A549 (cell line): ENCODE measurements around the gene LHFPL2. TPM values are rescaled to one million over a fixed set of nuclear protein-coding genes. Genes with fewer than 3 reads are reported as not detected.

Experiments used
- ATAC-seq, 2 experiments: fragments of 200-7000 bp in 1 of 2; fragments of >200 bp in 1 of 2; cut with Nextera tagmentation in 1 of 2; cut with Tn5 transposase in 1 of 2; 3 replicates each; pipeline versions ENCODE4 v1.8.0 to v1.9.1; 2018 to 2020; ENCODE audit warnings: mild to moderate bottlenecking in 1 of 2, moderate library complexity in 1 of 2
- CTCF ChIA-PET: fragments of 300-600 bp; sonication (Branson Sonifier 250); formaldehyde crosslinking; extraction: SDS; loops from one replicate; lab custom pipeline; 2021; ENCODE audit warnings: antibody characterized with exemption, inconsistent platforms; lab: Yijun Ruan, JAX
- POLR2A ChIA-PET: fragments of 350-600 bp; formaldehyde crosslinking; extraction: SDS; loops from one replicate; lab custom pipeline; 2021; ENCODE audit warnings: antibody characterized with exemption, inconsistent platforms; lab: Yijun Ruan, JAX
- DNase-seq, 2 experiments: peaks; one replicate each; pipeline versions ENCODE4 v3.0.0 to v3.0.0-alpha.2; 2011 to 2016; ENCODE audit warnings: low read depth in 1 of 2, low spot score in 1 of 2
- FAIRE-seq: peaks from 2 replicates; lab custom pipeline; 2011; peaks lifted over from hg19 to GRCh38; lab: Jason Lieb, UNC
- H3K27ac ChIP-seq, 2 experiments: fragments of >200 bp; sonication (Bioruptor Twin); formaldehyde crosslinking; 3 replicates each; pipeline ENCODE4 v1.5.1; 2016 to 2017
- H3K4me1 ChIP-seq: fragments of >200 bp; sonication (Bioruptor Twin); formaldehyde crosslinking; 3 replicates; pipeline ENCODE4 v1.6.1; 2016
- H3K4me2 ChIP-seq: fragments of >200 bp; sonication (Bioruptor Twin); formaldehyde crosslinking; 3 replicates; pipeline ENCODE4 v1.6.1; 2016
- H3K4me3 ChIP-seq: fragments of >200 bp; sonication (Bioruptor Twin); formaldehyde crosslinking; 3 replicates; pipeline ENCODE4 v1.5.1; 2016
- H3K9me3 ChIP-seq: fragments of >200 bp; sonication (Bioruptor Twin); formaldehyde crosslinking; 3 replicates; pipeline ENCODE4 v1.6.1; 2016
- ATOH8 ChIP-seq: fragments of 250-450 bp; sonication (Bioruptor Pico); IDR thresholded peaks from 2 replicates; pipeline ENCODE4 v1.5.0; 2020; ENCODE audit warnings: low read depth, mild to moderate bottlenecking, moderate library complexity
- CBX8 ChIP-seq: fragments of 200-600 bp; sonication (generic); IDR thresholded peaks from 2 replicates; pipeline ENCODE4 v1.6.1; 2016
- CEBPB ChIP-seq, 2 experiments: fragments of >200 bp in 1 of 2; sonication (Bioruptor Twin) in 1 of 2; formaldehyde crosslinking in 1 of 2; IDR thresholded peaks; 2 replicates each; pipeline ENCODE4 v1.6.1; 2012 to 2016
- E2F6 ChIP-seq: IDR thresholded peaks from 2 replicates; pipeline ENCODE4 v1.6.1; 2012; ENCODE audit warnings: low read depth, borderline replicate concordance
- EHF ChIP-seq: fragments of 250-450 bp; sonication (Bioruptor Pico); IDR thresholded peaks from 2 replicates; pipeline ENCODE4 v1.5.0; 2020; ENCODE audit warnings: mild to moderate bottlenecking
- EP300 ChIP-seq, 2 experiments: fragments of >200 bp; sonication (Bioruptor Twin); formaldehyde crosslinking; IDR thresholded peaks; 2 replicates in 1 of 2; 3 replicates in 1 of 2; pipeline ENCODE4 v1.6.1; 2016 to 2017
- FOSL2 ChIP-seq, 2 experiments: fragments of 450-650 bp in 1 of 2; fragments of >200 bp in 1 of 2; sonication (Bioruptor Twin) in 1 of 2; formaldehyde crosslinking; IDR thresholded peaks; 2 replicates each; pipeline versions ENCODE4 v1.5.0 to v1.6.1; 2016 to 2020; ENCODE audit warnings: mild to moderate bottlenecking in 1 of 2, moderate library complexity in 1 of 2
- HES2 ChIP-seq: fragments of >200 bp; sonication (Bioruptor Twin); formaldehyde crosslinking; IDR thresholded peaks from 2 replicates; pipeline ENCODE4 v1.6.1; 2016
- HMGXB4 ChIP-seq: fragments of 250-450 bp; sonication (Bioruptor Pico); IDR thresholded peaks from 2 replicates; pipeline ENCODE4 v1.5.0; 2021; ENCODE audit warnings: mild to moderate bottlenecking, moderate library complexity, borderline replicate concordance
- HOXA7 ChIP-seq: fragments of 250-450 bp; sonication (Bioruptor Pico); IDR thresholded peaks from 2 replicates; pipeline ENCODE4 v1.5.0; 2020; ENCODE audit warnings: mild to moderate bottlenecking, moderate library complexity
- HOXB13 ChIP-seq: fragments of 250-450 bp; sonication (Bioruptor Pico); IDR thresholded peaks from 2 replicates; pipeline ENCODE4 v1.5.0; 2020; ENCODE audit warnings: low read depth, mild to moderate bottlenecking, moderate library complexity
- HOXB5 ChIP-seq: fragments of 250-450 bp; sonication (Bioruptor Pico); IDR thresholded peaks from 2 replicates; pipeline ENCODE4 v1.5.0; 2020; ENCODE audit warnings: mild to moderate bottlenecking, moderate library complexity
- JUN ChIP-seq, 2 experiments: fragments of >200 bp; sonication (Bioruptor Twin); formaldehyde crosslinking; IDR thresholded peaks; 2 replicates in 1 of 2; 3 replicates in 1 of 2; pipeline ENCODE4 v1.6.1; 2016 to 2017
- JUNB ChIP-seq: fragments of >200 bp; sonication (Bioruptor Twin); formaldehyde crosslinking; IDR thresholded peaks from 2 replicates; pipeline ENCODE4 v1.6.1; 2016
- MAFK ChIP-seq: fragments of 450-650 bp; IDR thresholded peaks from 2 replicates; pipeline ENCODE4 v1.6.1; 2014; ENCODE audit not compliant: partially characterized antibody
- MAX ChIP-seq: IDR thresholded peaks from 2 replicates; pipeline ENCODE4 v1.6.1; 2012
- NPAS2 ChIP-seq: fragments of 250-450 bp; sonication (Bioruptor Pico); IDR thresholded peaks from 2 replicates; pipeline ENCODE4 v1.8.0; 2022; ENCODE audit warnings: mild to moderate bottlenecking, moderate library complexity, borderline replicate concordance
- POLR2AphosphoS2 ChIP-seq: conservative IDR thresholded peaks from 2 replicates; pipeline ENCODE4 v1.6.1; 2012; ENCODE audit warnings: low read length, improper control_type of control experiment, inconsistent platforms
- RARB ChIP-seq: fragments of 250-450 bp; sonication (Bioruptor Pico); IDR thresholded peaks from 2 replicates; pipeline ENCODE4 v1.8.0; 2021; ENCODE audit warnings: mild to moderate bottlenecking, moderate library complexity
- REST ChIP-seq: fragments of 200-600 bp; sonication (generic); IDR thresholded peaks from 2 replicates; pipeline ENCODE4 v1.6.1; 2016; ENCODE audit warnings: antibody characterized with exemption, mild to moderate bottlenecking, moderate library complexity
- RFX5 ChIP-seq: fragments of 450-650 bp; IDR thresholded peaks from 2 replicates; pipeline ENCODE4 v1.7.1; 2014; ENCODE audit warnings: antibody characterized with exemption, mild to moderate bottlenecking, moderate library complexity
- TFCP2L1 ChIP-seq: fragments of 250-450 bp; sonication (Bioruptor Pico); IDR thresholded peaks from 2 replicates; pipeline ENCODE4 v1.5.0; 2021; ENCODE audit warnings: mild to moderate bottlenecking
- TP53 ChIP-seq: fragments of 250-450 bp; sonication (Bioruptor Pico); IDR thresholded peaks from 2 replicates; pipeline ENCODE4 v1.5.0; 2021; ENCODE audit warnings: mild to moderate bottlenecking, moderate library complexity
- ZFP36 ChIP-seq: fragments of 450-650 bp; IDR thresholded peaks from 2 replicates; pipeline ENCODE4 v1.6.1; 2014; ENCODE audit warnings: borderline replicate concordance; ENCODE audit not compliant: partially characterized antibody
- ZNF302 ChIP-seq: fragments of 250-450 bp; sonication (Bioruptor Pico); IDR thresholded peaks from 2 replicates; pipeline ENCODE4 v1.9.0; 2021; ENCODE audit warnings: inconsistent platforms, mild to moderate bottlenecking, moderate library complexity
- ZSCAN20 ChIP-seq: fragments of 250-450 bp; sonication (Bioruptor Pico); IDR thresholded peaks from 2 replicates; pipeline ENCODE4 v1.8.0; 2022; ENCODE audit warnings: mild to moderate bottlenecking, moderate library complexity
- WGBS: methylation state at CpG from one replicate; pipeline ENCODE4 v1.1.6; 2017; ENCODE audit errors: missing lambda C conversion rate; 5-methylcytosine and 5-hydroxymethylcytosine counted together
- polyA plus RNA-seq, 4 experiments: library from polyadenylated mRNA; depleted of rRNA in 3 of 4; stranded (reverse); fragments of >200 nt; fragmentation: RNase III in 1 of 4; extraction: RNeasy Plus Mini Kit Qiagen cat#74134 plus additional on column Dnase treatment in 1 of 4; gene quantifications; 2 replicates in 3 of 4; 3 replicates in 1 of 4; pipeline ENCODE4 v1.2.3, GENCODE V29; 2011 to 2017

The LHFPL2 gene
- polyA plus RNA-seq, 2 of the 4 experiments (the other 2 are of a cell fraction), result 24.9 to 41.7 TPM

- TF ChIP-seq TFCP2L1 (CRISPR knock-in tag) (no peak), CEBPB (IDR thresholded peaks at IDR 0.05) (no peak), REST (no peak), ATOH8 (0 out of 2 replicates have a peak, but pooled peaks have one; percentile 69), NPAS2 (CRISPR knock-in tag) (no peak), FOSL2 (IDR thresholded peaks at IDR 0.05) (peak; percentile 49), FOSL2 (CRISPR knock-in tag; IDR thresholded peaks at IDR 0.05) (peak; percentile 81), POLR2AphosphoS2 (no peak), CBX8 (no peak), HMGXB4 (CRISPR knock-in tag) (no peak), MAX (peak; percentile 6; the same call in 1 of the 2 replicates), JUNB (peak; percentile 54; the same call in 1 of the 2 replicates), EP300 (IDR thresholded peaks at IDR 0.05) (no peak), MAFK (peak; percentile 49), ZFP36 (no peak)
- Histone ChIP-seq H3K4me2 (peak overlapping the region; percentile 77), H3K4me1 (peaks cover 97% of the 10 kb centered on the region), H3K27ac (peak overlapping the region; percentile 92 to 97), H3K9me3 (no peaks in the 10 kb centered on the region), H3K4me3 (no peak overlapping the region)
- FAIRE-seq, result peak; percentile 61
- POLR2A ChIA-PET, result no interaction called here
- DNase-seq, result peak; percentile 55 to 82
- ATAC-seq, result peak in 1 of 2 experiments; percentile 3; a peak in 1 of 6 replicates
- WGBS, result 24% methylated on average over 5 of the region's 5 CpGs
- CTCF ChIA-PET, result interaction anchor here (0.7 to 1.1 kb wide), 2 partner anchors 16 to 60 kb away, joined by 3 to 4 read pairs; no protein-coding TSS in a partner anchor
These were observed 51.3 kb downstream of the LHFPL2 start for GRCh38 chr5:78597068-78597973.

GRCh38 chr5:78595458-78595921 lies 53.1 kb downstream of the LHFPL2 start:
- ChIA-PET POLR2A (interaction anchor here (1.6 kb wide), 1 partner anchor 389 kb away, joined by 3 read pairs; no protein-coding TSS in a partner anchor), CTCF (interaction anchor here (0.6 to 1.4 kb wide), 2 partner anchors 33 to 41 kb away, joined by 3 read pairs; no protein-coding TSS in a partner anchor)
- 13% methylated on average over 4 of the region's 4 CpGs for WGBS
- Histone ChIP-seq H3K9me3 (no peaks in the 10 kb centered on the region), H3K4me2 (peak overlapping the region; percentile 77), H3K4me3 (peak overlapping the region; percentile 14; the same call in 1 of the 3 replicates), H3K27ac (peak overlapping the region; percentile 92 to 97), H3K4me1 (peaks cover 98% of the 10 kb centered on the region)
- DNase-seq (no peak), ATAC-seq (peak in 1 of 2 experiments; percentile 35; a peak in 1 of 6 replicates), FAIRE-seq (no peak)
- TF ChIP-seq ATOH8, result peak; percentile 75
- TF ChIP-seq EHF, result peak; percentile 74
- TF ChIP-seq HOXB5 (CRISPR knock-in tag), result peak; percentile 68; the same call in 1 of the 2 replicates
- TF ChIP-seq HES2, result no peak
- TF ChIP-seq ZNF302 (CRISPR knock-in tag), result peak; percentile 70; the same call in 1 of the 2 replicates
- TF ChIP-seq RFX5, result no peak
- peak; percentile 31 for TF ChIP-seq JUNB
- TF ChIP-seq HOXA7 (CRISPR knock-in tag), result 0 out of 2 replicates have a peak, but pooled peaks have one; percentile 34
- TF ChIP-seq JUN (IDR thresholded peaks at IDR 0.05), result peak in 1 of 2 experiments; percentile 20; a peak in 1 of 5 replicates
- peak; percentile 45; the same call in 1 of the 2 replicates for TF ChIP-seq RARB (CRISPR knock-in tag)
- TF ChIP-seq E2F6, result no peak
- no peak for TF ChIP-seq ZSCAN20 (CRISPR knock-in tag)
- no peak for TF ChIP-seq EP300 (IDR thresholded peaks at IDR 0.05)
- TF ChIP-seq TP53 (CRISPR knock-in tag), result 0 out of 2 replicates have a peak, but pooled peaks have one; percentile 36
- peak; percentile 59; the same call in 1 of the 2 replicates for TF ChIP-seq HOXB13 (CRISPR knock-in tag)
